ENCODE results near the gene MPO.

Gene MPO

GRCh38 chr17:58316260-58316960 is 35.7 kb upstream of the MPO start:
- H3K9ac ChIP-seq (ENCODE audit: low read length): no peak overlapping the region
- H3K36me3 ChIP-seq (ENCODE audit: control insufficient read depth, low read depth, low read length): no peaks in the 10 kb centered on the region
- no peak overlapping the region for H3K27ac ChIP-seq (ENCODE audit: low read length)
- H3K4me1 ChIP-seq (ENCODE audit: control insufficient read depth, low read depth, low read length): no peaks in the 10 kb centered on the region
- H3K4me3 ChIP-seq (ENCODE audit: low read length): no peak overlapping the region
- H3K27me3 ChIP-seq (ENCODE audit: control insufficient read depth, insufficient read depth, low read length): no peaks in the 10 kb centered on the region
- H3K9me3 ChIP-seq (ENCODE audit: control insufficient read depth, low read depth, low read length): no peaks in the 10 kb centered on the region

GRCh38 chr17:58315750-58316149 is 35.0 kb upstream of the MPO start:
- Histone ChIP-seq H3K9ac (ENCODE audit: low read length) (no peak overlapping the region), H3K27ac (ENCODE audit: low read length) (no peak overlapping the region), H3K4me1 (ENCODE audit: control insufficient read depth, low read depth, low read length) (no peaks in the 10 kb centered on the region), H3K27me3 (ENCODE audit: control insufficient read depth, insufficient read depth, low read length) (no peaks in the 10 kb centered on the region), H3K36me3 (ENCODE audit: control insufficient read depth, low read depth, low read length) (no peaks in the 10 kb centered on the region), H3K4me3 (ENCODE audit: low read length) (no peak overlapping the region), H3K9me3 (ENCODE audit: control insufficient read depth, low read depth, low read length) (no peaks in the 10 kb centered on the region)

GRCh38 chr17:58315281-58315711 is 34.6 kb upstream of the MPO start:
- no peaks in the 10 kb centered on the region for H3K36me3 ChIP-seq (ENCODE audit: control insufficient read depth, low read depth, low read length)
- H3K27me3 ChIP-seq (ENCODE audit: control insufficient read depth, insufficient read depth, low read length): no peaks in the 10 kb centered on the region
- H3K27ac ChIP-seq (ENCODE audit: low read length): no peak overlapping the region
- no peaks in the 10 kb centered on the region for H3K4me1 ChIP-seq (ENCODE audit: control insufficient read depth, low read depth, low read length)
- no peak overlapping the region for H3K9ac ChIP-seq (ENCODE audit: low read length)
- no peaks in the 10 kb centered on the region for H3K9me3 ChIP-seq (ENCODE audit: control insufficient read depth, low read depth, low read length)
- no peak overlapping the region for H3K4me3 ChIP-seq (ENCODE audit: low read length)

GRCh38 chr17:58314706-58315015 is 33.9 kb upstream of the MPO start:
- no peaks in the 10 kb centered on the region for H3K36me3 ChIP-seq (ENCODE audit: control insufficient read depth, low read depth, low read length)
- no peaks in the 10 kb centered on the region for H3K27me3 ChIP-seq (ENCODE audit: control insufficient read depth, insufficient read depth, low read length)
- no peak overlapping the region for H3K27ac ChIP-seq (ENCODE audit: low read length)
- no peak overlapping the region for H3K9ac ChIP-seq (ENCODE audit: low read length)
- no peaks in the 10 kb centered on the region for H3K9me3 ChIP-seq (ENCODE audit: control insufficient read depth, low read depth, low read length)
- H3K4me1 ChIP-seq (ENCODE audit: control insufficient read depth, low read depth, low read length): no peaks in the 10 kb centered on the region
- H3K4me3 ChIP-seq (ENCODE audit: low read length): no peak overlapping the region

GRCh38 chr17:58313815-58314705 is 33.3 kb upstream of the MPO start:
- no peaks in the 10 kb centered on the region for H3K36me3 ChIP-seq (ENCODE audit: control insufficient read depth, low read depth, low read length)
- H3K27ac ChIP-seq (ENCODE audit: low read length): no peak overlapping the region
- H3K27me3 ChIP-seq (ENCODE audit: control insufficient read depth, insufficient read depth, low read length): no peaks in the 10 kb centered on the region
- no peaks in the 10 kb centered on the region for H3K9me3 ChIP-seq (ENCODE audit: control insufficient read depth, low read depth, low read length)
- no peak overlapping the region for H3K4me3 ChIP-seq (ENCODE audit: low read length)
- no peaks in the 10 kb centered on the region for H3K4me1 ChIP-seq (ENCODE audit: control insufficient read depth, low read depth, low read length)
- H3K9ac ChIP-seq (ENCODE audit: low read length): no peak overlapping the region

GRCh38 chr17:58312829-58313228 is 32.1 kb upstream of the MPO start:
- no peaks in the 10 kb centered on the region for H3K36me3 ChIP-seq (ENCODE audit: control insufficient read depth, low read depth, low read length)
- H3K9me3 ChIP-seq (ENCODE audit: control insufficient read depth, low read depth, low read length): no peaks in the 10 kb centered on the region
- H3K4me1 ChIP-seq (ENCODE audit: control insufficient read depth, low read depth, low read length): no peaks in the 10 kb centered on the region
- no peak overlapping the region for H3K4me3 ChIP-seq (ENCODE audit: low read length)
- H3K9ac ChIP-seq (ENCODE audit: low read length): no peak overlapping the region
- H3K27me3 ChIP-seq (ENCODE audit: control insufficient read depth, insufficient read depth, low read length): no peaks in the 10 kb centered on the region
- no peak overlapping the region for H3K27ac ChIP-seq (ENCODE audit: low read length)

GRCh38 chr17:58312021-58312630 is 31.4 kb upstream of the MPO start:
- Histone ChIP-seq H3K4me1 (ENCODE audit: control insufficient read depth, low read depth, low read length) (no peaks in the 10 kb centered on the region), H3K36me3 (ENCODE audit: control insufficient read depth, low read depth, low read length) (no peaks in the 10 kb centered on the region), H3K9me3 (ENCODE audit: control insufficient read depth, low read depth, low read length) (no peaks in the 10 kb centered on the region), H3K9ac (ENCODE audit: low read length) (no peak overlapping the region), H3K27ac (ENCODE audit: low read length) (no peak overlapping the region), H3K27me3 (ENCODE audit: control insufficient read depth, insufficient read depth, low read length) (no peaks in the 10 kb centered on the region), H3K4me3 (ENCODE audit: low read length) (no peak overlapping the region)

- Histone ChIP-seq H3K9me3 (ENCODE audit: control insufficient read depth, low read depth, low read length) (no peaks in the 10 kb centered on the region), H3K9ac (ENCODE audit: low read length) (no peak overlapping the region), H3K36me3 (ENCODE audit: control insufficient read depth, low read depth, low read length) (no peaks in the 10 kb centered on the region), H3K27me3 (ENCODE audit: control insufficient read depth, insufficient read depth, low read length) (no peaks in the 10 kb centered on the region), H3K4me3 (ENCODE audit: low read length) (no peak overlapping the region), H3K27ac (ENCODE audit: low read length) (no peak overlapping the region), H3K4me1 (ENCODE audit: control insufficient read depth, low read depth, low read length) (no peaks in the 10 kb centered on the region)
Measured at GRCh38 chr17:58311429-58311894, 30.7 kb upstream of the MPO start.

GRCh38 chr17:58310511-58311428 is 30.0 kb upstream of the MPO start:
- no peak overlapping the region for H3K4me3 ChIP-seq (ENCODE audit: low read length)
- H3K27ac ChIP-seq (ENCODE audit: low read length): no peak overlapping the region
- no peaks in the 10 kb centered on the region for H3K4me1 ChIP-seq (ENCODE audit: control insufficient read depth, low read depth, low read length)
- no peak overlapping the region for H3K9ac ChIP-seq (ENCODE audit: low read length)
- no peaks in the 10 kb centered on the region for H3K36me3 ChIP-seq (ENCODE audit: control insufficient read depth, low read depth, low read length)
- H3K9me3 ChIP-seq (ENCODE audit: control insufficient read depth, low read depth, low read length): no peaks in the 10 kb centered on the region
- H3K27me3 ChIP-seq (ENCODE audit: control insufficient read depth, insufficient read depth, low read length): no peaks in the 10 kb centered on the region

GRCh38 chr17:58309918-58310259 is 29.2 kb upstream of the MPO start:
- H3K4me3 ChIP-seq (ENCODE audit: low read length): no peak overlapping the region
- H3K4me1 ChIP-seq (ENCODE audit: control insufficient read depth, low read depth, low read length): no peaks in the 10 kb centered on the region
- no peaks in the 10 kb centered on the region for H3K27me3 ChIP-seq (ENCODE audit: control insufficient read depth, insufficient read depth, low read length)
- H3K27ac ChIP-seq (ENCODE audit: low read length): no peak overlapping the region
- no peak overlapping the region for H3K9ac ChIP-seq (ENCODE audit: low read length)
- H3K9me3 ChIP-seq (ENCODE audit: control insufficient read depth, low read depth, low read length): no peaks in the 10 kb centered on the region
- H3K36me3 ChIP-seq (ENCODE audit: control insufficient read depth, low read depth, low read length): no peaks in the 10 kb centered on the region
